GM20000 (cell line): ENCODE measurements around the gene COMMD10.

ENCODE experiments used
- DNase-seq: peaks from one replicate; pipeline ENCODE4 v3.0.0; 2012; ENCODE audit warnings: low spot score
- TF ChIP-seq, protein P1 (sequence below): IDR thresholded peaks from 2 replicates; pipeline ENCODE4 v1.5.1; 2012; ENCODE audit warnings: mild to moderate bottlenecking, control low read depth; ENCODE audit errors: extremely low read depth, missing control alignments

Gene COMMD10

GRCh38 chr5:116271446-116272025 is 186.7 kb downstream of the COMMD10 start:
- DNase-seq, result no peak
- TF ChIP-seq, protein P1, sequence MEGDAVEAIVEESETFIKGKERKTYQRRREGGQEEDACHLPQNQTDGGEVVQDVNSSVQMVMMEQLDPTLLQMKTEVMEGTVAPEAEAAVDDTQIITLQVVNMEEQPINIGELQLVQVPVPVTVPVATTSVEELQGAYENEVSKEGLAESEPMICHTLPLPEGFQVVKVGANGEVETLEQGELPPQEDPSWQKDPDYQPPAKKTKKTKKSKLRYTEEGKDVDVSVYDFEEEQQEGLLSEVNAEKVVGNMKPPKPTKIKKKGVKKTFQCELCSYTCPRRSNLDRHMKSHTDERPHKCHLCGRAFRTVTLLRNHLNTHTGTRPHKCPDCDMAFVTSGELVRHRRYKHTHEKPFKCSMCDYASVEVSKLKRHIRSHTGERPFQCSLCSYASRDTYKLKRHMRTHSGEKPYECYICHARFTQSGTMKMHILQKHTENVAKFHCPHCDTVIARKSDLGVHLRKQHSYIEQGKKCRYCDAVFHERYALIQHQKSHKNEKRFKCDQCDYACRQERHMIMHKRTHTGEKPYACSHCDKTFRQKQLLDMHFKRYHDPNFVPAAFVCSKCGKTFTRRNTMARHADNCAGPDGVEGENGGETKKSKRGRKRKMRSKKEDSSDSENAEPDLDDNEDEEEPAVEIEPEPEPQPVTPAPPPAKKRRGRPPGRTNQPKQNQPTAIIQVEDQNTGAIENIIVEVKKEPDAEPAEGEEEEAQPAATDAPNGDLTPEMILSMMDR, result no peak

DNA sequence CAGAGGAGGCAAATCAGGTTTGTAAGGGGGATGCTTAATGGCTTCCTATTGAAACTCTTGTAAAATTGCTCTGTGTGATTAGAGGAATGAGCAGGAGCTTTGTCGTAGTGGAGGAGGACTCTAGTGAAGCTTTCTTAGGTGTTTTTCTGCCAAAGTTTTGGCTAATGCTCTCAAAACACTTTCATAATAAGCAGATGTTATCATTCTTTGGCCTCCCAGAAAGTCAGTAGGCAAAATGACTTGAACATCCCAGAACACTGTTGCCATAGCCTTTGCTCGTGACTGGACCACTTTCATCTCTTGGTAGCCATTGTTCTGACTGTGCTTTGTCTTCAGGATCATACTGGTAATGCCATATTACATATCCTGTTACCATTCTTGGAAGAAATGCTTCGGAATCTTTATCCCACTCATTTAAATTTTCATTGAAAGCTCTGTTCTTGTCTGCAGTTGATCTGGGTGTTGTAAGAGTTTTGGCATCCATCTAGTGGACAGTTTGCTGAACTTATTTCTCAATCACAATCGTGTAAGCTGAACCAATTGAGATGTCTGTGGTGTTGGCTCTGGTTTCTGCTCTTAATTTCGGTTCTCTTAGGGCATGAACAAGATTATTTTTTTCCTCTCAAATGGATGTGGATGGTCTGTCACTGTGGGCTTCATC is 187.6 kb downstream of the COMMD10 start:
- TF ChIP-seq, protein P1, result no peak
- no peak for DNase-seq

- peak; percentile 15 for DNase-seq
- TF ChIP-seq, protein P1, result no peak
Observed at GRCh38 chr5:116273448-116274242, 188.8 kb downstream of the COMMD10 start.

- TF ChIP-seq, protein P1, result no peak
- no peak for DNase-seq
Observed at GRCh38 chr5:116274251-116274650, 189.4 kb downstream of the COMMD10 start.

DNA sequence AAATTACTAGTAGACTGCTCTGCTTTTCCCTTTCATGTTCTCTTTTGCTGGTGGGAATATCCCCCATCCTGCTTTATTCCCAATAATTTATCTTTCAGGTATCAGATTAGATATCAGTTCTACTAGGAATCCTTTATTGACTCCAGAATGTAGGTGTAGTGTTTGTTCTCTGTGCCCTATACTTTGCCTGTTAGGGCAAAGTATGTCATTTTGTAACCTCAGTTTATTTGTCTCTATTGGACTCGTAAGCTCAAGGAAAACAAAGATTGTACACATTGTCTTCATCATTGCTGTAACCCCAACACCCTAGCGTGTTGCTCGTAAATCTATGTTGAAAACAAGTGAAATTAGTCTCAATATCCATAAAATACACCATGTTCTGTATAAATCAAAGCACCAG is 190.5 kb downstream of the COMMD10 start:
- TF ChIP-seq, protein P1, result no peak
- DNase-seq, result no peak

DNA sequence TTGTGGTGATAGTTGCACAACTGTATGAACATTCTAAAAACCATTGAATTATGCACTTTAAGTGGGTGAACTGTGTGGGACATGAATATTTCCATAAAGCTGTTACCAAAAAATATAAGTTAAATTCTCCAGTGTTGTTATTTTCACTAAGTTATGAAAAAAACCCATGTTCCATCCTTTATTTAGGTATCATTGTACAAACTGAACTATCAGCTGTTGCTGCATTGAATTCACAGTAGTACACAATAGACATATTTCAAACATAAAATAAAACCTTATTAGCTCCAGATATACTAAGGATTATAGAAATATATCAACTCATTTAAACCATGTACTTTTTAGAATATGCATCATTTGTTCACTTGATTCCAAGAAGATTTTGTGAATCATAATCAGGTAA is 192.1 kb downstream of the COMMD10 start:
- TF ChIP-seq, protein P1, result no peak
- DNase-seq, result no peak

DNA sequence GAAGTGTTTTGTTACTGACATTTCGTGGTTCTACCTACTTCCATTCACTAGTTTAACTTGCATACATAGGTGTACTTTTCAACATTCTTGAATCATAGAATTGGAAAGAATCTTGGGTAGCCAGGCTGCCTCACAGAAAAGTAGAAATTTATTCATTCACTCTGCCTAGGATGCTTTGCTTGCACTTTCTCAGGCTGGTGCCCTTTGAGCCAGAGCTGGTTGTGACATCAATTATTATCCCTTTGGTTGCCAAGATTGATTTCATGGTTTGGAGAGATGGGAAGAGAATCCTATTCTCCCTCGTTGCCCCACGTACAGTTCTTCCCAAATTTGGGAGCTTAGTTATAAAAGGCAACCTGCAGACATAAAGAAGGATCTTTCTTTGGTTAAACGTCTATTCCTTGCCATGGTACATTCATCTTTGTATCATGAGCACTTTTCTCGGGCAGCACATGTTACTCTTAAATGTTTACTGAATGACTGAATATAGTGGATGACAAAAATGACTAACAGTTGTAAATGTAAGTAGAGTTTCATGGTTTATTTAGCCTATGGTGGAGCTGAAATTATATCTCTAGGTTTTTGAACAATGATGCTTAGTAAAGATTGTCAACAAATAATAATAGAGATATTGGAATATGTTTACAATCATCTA is 195.5 kb downstream of the COMMD10 start:
- DNase-seq, result no peak

More for the DNA sequence above, 195.5 kb downstream of the COMMD10 start:
- TF ChIP-seq, protein P1, result no peak
